NCI-H510A (cell line): ENCODE results near the gene NDST1.

Source experiments
- DNase-seq: peaks from one replicate; lab custom pipeline; 2025; lab: John Stamatoyannopoulos, UW

The NDST1 gene

GRCh38 chr5:150570333-150570732 is 62.4 kb downstream of the NDST1 start:
- no peak for DNase-seq

DNA sequence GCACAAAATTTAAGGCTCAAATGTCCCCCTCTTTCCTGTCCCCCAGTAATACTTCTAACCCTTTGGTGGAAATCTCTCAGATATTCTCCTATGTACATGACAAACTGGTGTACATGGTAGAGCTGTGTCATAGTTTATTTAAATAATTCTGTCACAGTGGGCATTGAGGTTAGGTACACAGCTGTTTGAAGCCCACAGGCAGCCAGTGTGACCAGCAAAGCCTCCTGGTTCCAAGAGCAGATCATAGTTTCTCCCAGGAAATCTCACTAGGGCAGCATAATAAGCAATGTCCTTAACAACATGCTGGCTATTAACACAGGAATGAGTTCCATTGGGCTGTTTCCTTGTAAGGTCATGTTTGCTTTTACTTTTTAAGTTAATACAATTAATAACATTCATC is 63.9 kb downstream of the NDST1 start:
- no peak for DNase-seq

DNA sequence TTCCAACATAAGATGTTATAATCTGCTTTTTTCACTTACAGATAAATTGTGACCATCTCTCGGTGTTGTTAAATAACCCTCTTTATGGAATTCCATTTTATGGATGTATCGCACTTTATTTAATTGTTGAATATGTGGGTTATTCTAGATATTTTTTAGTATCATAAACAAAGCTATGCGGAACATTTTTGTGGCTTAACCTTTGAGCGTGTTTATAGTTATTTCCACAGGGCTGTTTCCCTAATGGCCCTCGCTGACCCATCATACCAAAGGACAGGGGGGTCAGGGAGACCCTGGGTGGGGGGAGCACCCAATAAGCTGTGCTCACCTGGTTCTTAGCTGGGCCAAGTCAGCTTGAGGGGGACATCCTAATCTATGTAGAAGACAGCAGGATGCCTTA is 65.3 kb downstream of the NDST1 start:
- no peak for DNase-seq

GRCh38 chr5:150573867-150574817 is 66.2 kb downstream of the NDST1 start:
- no peak for DNase-seq

GRCh38 chr5:150574818-150575547 is 67.1 kb downstream of the NDST1 start:
- no peak for DNase-seq

DNA sequence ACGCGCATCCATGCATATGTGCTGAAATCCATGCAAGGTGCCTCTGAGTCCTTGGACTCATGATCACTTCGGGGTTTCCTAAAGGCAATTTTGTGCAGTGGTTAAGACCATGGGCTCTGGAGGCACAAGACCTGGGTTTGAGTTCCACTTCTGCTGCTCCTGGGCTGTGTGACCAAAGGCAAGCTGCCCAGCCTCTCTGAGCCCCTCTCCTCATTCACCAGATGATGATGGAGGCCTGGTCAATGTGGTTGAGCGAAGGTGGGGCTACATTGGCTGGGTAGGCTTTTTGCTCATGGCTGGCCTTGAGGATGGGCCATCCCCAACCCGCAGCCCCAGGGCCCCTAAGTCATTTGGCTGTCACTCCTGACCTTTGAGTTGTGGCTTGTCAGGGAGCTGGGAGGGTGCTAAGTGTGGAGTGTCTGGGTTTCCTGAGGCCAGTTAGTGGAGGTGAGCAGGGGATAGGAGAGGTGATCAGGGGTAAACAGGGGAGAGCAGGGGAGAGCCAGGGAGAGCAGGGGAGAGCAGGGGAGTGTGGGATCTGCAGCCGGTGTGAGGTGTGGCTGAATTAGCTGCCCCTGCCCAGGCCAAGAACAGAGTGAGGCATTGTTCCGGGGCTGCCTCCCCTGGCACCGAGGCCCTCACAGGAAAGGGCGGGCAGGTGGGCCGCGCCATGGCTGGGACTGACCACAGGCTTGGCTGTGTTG is 68.0 kb downstream of the NDST1 start:
- no peak for DNase-seq

DNA sequence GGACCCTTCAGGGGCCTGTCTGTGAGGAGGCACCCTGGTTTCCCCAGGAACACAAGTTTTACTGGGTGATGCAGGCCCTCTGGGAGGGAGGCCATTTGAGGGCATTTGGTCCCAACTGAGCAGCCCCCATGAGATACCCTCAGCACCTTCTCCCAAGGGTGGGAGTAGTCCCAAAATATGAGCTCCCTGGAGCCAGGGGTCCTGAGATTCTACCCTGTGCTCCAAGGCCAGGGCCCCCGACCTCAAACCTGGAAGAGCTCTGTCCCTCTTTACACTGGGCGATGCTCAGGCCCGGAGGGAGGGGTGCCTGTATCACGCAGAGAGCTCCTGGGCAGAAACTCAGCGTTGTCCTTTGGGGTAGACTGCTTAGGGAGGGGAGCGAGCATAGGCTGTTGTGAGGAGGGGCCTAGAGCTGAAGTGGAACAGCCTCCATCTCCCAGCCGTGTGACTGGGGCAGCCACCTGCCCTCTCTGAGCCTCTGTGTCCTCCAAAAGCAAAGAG is 68.6 kb downstream of the NDST1 start:
- DNase-seq = no peak

GRCh38 chr5:150577378-150578139 is 69.6 kb downstream of the NDST1 start:
- no peak for DNase-seq

DNA sequence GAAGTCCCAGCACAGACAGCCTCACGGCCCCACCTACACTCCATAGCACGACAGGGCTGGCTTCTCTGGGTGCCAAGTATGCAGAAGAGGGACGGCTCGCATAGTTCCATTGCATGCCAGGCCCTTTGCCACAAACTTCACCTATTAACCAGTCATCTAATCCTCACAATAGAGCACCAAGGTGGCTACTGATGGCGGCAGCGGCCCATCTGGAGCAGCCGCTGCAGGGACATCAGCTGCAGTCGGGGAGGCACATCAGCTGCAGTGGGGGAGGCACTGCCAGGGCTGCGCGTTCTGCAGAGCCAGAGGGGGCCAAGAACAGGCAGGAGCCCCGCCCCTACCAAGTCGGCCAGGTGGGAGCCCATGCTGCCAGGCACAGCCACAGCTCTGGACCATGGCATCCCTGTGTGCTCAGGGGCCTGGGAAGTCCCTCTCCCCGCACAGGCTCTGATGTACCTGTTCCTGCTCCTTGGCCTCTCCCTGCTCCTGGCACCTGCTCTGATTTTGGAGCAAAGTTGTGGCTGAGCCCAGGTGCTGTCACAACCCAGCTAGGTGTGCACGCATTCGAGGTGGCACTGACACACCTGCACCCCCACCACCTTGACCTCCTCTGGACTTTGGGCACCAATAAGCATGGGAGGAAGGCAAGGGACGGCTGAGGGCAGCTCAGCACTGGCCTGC is 71.0 kb downstream of the NDST1 start:
- DNase-seq = no peak

- no peak for DNase-seq
These were observed 71.8 kb downstream of the NDST1 start for GRCh38 chr5:150579462-150580400.

- no peak for DNase-seq
These were observed 73.0 kb downstream of the NDST1 start for GRCh38 chr5:150580917-150581316.

DNA sequence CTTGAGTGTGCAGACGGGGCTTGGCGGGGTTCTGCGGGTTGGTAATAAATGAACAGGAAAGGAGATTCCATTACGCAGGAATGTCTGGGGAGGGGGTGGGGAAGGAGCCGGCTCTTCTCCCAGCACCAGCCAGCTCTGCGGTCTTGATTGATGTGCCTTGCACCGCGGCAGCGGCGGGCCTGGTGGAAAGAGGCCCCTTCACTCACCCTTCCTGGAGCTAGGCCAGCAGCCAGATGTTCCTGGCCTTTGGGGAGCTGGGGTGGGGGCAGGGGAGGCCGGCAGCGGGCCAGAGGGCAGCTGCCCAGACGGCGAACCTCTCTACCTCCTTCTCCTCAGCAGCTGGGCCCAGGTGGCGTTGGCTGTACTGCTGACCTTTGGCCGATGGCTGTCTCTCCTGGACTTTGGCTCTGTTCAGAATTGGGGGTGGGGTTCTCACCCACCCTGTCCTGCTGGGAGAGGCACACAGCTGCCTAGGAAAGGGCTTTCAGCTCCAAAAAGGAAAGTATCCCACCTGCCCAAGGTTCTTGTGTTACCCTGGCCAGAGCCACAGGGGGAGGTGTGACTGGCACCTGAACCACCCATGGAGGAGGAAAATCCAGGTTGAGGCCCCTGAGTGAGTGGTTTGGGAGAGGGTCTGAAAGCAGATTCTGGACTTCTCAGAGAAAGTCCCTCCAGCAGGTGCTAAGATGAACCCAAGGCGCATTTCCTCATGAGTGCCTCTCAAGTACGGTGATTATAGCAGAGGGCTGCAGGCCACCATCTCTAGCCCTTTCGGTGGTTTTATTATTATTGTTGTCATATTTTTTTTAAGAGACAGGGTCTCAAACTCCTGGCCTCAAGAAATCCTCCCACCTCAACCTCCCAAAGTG is 74.5 kb downstream of the NDST1 start:
- DNase-seq = no peak

- DNase-seq = no peak
These were observed 75.8 kb downstream of the NDST1 start for GRCh38 chr5:150583541-150584225.

DNA sequence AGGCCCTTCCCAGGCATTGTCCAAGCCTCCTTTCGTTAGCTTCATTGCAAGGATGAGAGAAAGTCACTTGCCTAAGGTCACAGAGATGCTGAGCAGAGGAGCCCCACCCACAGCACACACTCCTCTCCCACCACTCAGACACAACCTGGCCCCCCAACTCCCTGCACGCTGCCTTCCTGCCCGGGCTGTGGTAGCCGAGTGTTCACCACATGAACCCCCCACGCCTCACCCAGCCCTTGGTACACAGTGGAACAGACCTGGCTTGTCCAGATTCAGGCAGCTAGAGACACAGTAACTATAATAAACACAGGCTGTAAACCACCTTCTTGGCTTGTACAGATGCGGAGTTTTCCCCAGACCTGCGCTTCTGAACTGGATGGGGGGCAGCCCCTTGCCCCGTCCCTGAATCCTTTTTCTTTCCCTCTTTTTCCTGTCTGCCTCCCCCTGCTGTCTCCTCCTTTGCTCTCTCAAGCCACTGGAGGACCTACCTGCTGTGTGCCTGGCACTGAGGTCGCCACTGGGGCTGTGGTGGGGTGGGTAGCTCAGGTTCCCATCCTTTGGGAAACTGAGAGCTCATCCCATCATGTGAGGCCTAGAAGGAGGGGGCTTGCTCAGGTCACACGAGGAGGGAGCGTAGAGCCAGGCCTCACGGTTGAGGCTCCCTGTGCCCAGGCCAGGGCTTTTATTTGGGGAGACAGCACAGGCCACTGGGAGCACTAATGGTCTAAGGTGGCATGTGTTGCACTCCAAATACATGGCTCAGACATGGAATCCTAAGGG is 76.8 kb downstream of the NDST1 start:
- no peak for DNase-seq

GRCh38 chr5:150585781-150586341 is 77.9 kb downstream of the NDST1 start:
- DNase-seq = no peak

- no peak for DNase-seq
These were observed 79.1 kb downstream of the NDST1 start for GRCh38 chr5:150587016-150587415.
